Measurements from ENCODE around the gene OR2T2. TPM values are rescaled to one million over a fixed set of nuclear protein-coding genes. Genes with fewer than 3 reads are reported as not detected.
"Not testable (repeated sequence)": the region's sequence is repeated elsewhere in the genome, so short reads cannot be mapped to it uniquely, and the experiment has no call there.

OR2T2 gene
- total and polyA plus RNA-seq, 9 of the 15 experiments (the other 6 are each of a cell fraction or from before 2014, with no cell fraction given), result not detected

DNA sequence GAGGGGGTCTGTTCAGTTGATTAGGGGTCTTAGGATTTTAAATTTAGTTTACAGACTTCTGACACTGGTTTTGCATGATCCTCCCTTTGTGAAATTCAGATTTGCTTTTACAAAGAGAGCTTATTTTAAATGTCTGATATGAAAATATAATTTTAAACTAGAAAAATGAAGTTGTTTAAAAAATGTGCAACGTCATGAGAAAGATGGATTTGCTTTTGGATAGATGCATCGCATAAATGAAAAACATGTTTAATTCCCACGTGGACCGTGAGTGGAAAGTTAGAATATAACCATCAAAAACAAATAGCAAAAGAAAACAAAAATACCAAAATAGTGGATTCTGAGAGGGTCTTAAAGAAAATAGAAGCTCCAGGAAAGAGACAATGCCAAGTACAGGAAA is 25.7 kb downstream of the OR2T2 start (continued):
- TF ChIP-seq RCOR1 (IDR thresholded peaks at IDR 0.05; ENCODE audit: borderline replicate concordance in 1 of 2, low read depth in 2 of 2, low read length in 2 of 2) (no peak), MTA3 (IDR thresholded peaks at IDR 0.05; ENCODE audit: borderline replicate concordance) (no peak), ZNF316 (IDR thresholded peaks at IDR 0.05) (peak; percentile 51; the same call in 1 of the 2 replicates), PRMT5 (CRISPR knock-in tag; IDR thresholded peaks at IDR 0.05) (no peak), SMAD4 (CRISPR knock-in tag; conservative IDR thresholded peaks at IDR 0.05) (no peak), ZNF274 (IDR thresholded peaks at IDR 0.05; ENCODE audit: borderline replicate concordance, low read depth, low read length) (no peak), CEBPB (tag; IDR thresholded peaks at IDR 0.05) (no peak), C11orf30 (IDR thresholded peaks at IDR 0.05; ENCODE audit: low read depth) (0 out of 2 replicates have a peak, but pooled peaks have one; percentile 13), HNRNPUL1 (IDR thresholded peaks at IDR 0.05; ENCODE audit: low read length) (no peak), FOXK1 (CRISPR knock-in tag; IDR thresholded peaks at IDR 0.05; ENCODE audit: borderline replicate concordance) (no peak)
- TF ChIP-seq, protein P1, sequence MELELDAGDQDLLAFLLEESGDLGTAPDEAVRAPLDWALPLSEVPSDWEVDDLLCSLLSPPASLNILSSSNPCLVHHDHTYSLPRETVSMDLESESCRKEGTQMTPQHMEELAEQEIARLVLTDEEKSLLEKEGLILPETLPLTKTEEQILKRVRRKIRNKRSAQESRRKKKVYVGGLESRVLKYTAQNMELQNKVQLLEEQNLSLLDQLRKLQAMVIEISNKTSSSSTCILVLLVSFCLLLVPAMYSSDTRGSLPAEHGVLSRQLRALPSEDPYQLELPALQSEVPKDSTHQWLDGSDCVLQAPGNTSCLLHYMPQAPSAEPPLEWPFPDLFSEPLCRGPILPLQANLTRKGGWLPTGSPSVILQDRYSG (tag; conservative IDR thresholded peaks at IDR 0.05; ENCODE audit: low read depth), result no peak

DNA sequence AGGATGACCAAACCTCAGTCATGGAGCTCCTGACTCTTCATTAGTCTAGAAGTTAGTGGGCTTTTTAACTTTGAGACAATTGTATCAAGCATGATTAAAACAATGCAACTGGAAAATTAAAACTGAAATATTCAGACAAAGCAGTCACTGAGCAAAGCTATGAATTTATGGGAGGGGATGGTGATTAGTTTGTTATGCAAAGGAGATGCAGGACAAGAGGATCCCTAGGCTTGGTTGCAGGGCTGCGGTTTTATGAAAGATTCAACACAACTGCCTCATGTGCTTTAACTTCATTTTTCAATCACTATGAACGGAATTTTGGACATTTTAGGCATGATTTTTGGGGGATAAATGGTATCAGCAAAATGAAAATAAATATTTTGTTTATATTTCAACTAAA is 26.7 kb downstream of the OR2T2 start:
- CTCF ChIA-PET (ENCODE audit: low intra/inter-chr PET ratio); H3K27ac ChIP-seq (ENCODE audit: extremely low read depth, low read depth, low read length); H3K36me3 ChIP-seq (ENCODE audit: control insufficient read depth, insufficient read depth, low read length); H3K4me1 ChIP-seq (replicated peaks in 1 of 2; ENCODE audit: control insufficient read depth in 2 of 2, insufficient read depth in 2 of 2, low read length in 2 of 2); H3K4me2 ChIP-seq (ENCODE audit: insufficient read depth, low read length); H4K20me1 ChIP-seq (replicated peaks; ENCODE audit: control insufficient read depth, insufficient read depth, low read length); ATAC-seq; FAIRE-seq; H3K79me2 ChIP-seq (ENCODE audit: control insufficient read depth, insufficient read depth, low read length); H2AFZ ChIP-seq (ENCODE audit: low read depth, low read length); DNase-seq (ENCODE audit: extremely low read depth in 1 of 4, low spot score in 3 of 4); BruUV-seq (replicated peaks); H3K9ac ChIP-seq (ENCODE audit: insufficient read depth in 1 of 2, low read depth in 2 of 2, low read length in 2 of 2); POLR2A ChIA-PET; intact Hi-C loops (cut with micrococcal nuclease); H3K9me3 ChIP-seq (replicated peaks; ENCODE audit: control insufficient read depth, insufficient read depth, low read depth, low read length); H3K27me3 ChIP-seq (ENCODE audit: control insufficient read depth in 2 of 2, insufficient read depth in 2 of 2, low read length in 2 of 2); H3K4me3 ChIP-seq; H3K9me1 ChIP-seq (ENCODE audit: control insufficient read depth, insufficient read depth, low read length): not testable (repeated sequence)
- in situ Hi-C loops (cut with MboI), result loop anchor here (5.0 kb wide), 1 partner anchor 100 kb away; the partner anchor contains the start of gene OR2T34
- WGBS (ENCODE audit: insufficient coverage, low coverage, missing lambda C conversion rate), result 0% methylated on average over 2 of the region's 2 CpGs

DNA sequence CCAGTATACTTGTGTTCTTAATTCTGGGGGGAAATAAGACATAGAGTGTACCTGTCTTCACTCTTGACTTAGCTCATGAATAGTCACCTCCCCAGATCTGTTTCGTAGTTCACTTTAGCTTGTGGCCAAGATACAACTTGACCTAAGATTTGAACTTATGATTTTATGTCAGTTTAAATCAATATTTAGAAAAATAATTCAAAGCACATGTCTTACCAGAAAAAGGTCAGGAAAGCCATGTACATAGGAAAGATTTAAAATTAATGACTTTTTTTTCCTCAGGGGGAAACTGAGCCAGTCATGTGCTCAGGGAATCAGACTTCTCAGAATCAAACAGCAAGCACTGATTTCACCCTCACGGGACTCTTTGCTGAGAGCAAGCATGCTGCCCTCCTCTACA is 27.6 kb downstream of the OR2T2 start, which contains the start of gene OR2T3:
Gene OR2T3 (plus strand): TSS at position 301 of the 400 bp plus-strand sequence. CDS start 0 bp downstream, at position 301.
- WGBS (ENCODE audit: insufficient coverage, low coverage, missing lambda C conversion rate), result 0% methylated on average over 2 of the region's 2 CpGs
- in situ Hi-C loops (cut with MboI), result loop anchor here (5.0 kb wide), 1 partner anchor 99 kb away; the partner anchor contains the start of gene OR2T34
- H2AFZ ChIP-seq (ENCODE audit: low read depth, low read length); intact Hi-C loops (cut with micrococcal nuclease); H3K4me3 ChIP-seq; POLR2A ChIA-PET; FAIRE-seq; H3K9me3 ChIP-seq (replicated peaks; ENCODE audit: control insufficient read depth, insufficient read depth, low read depth, low read length); H3K9ac ChIP-seq (ENCODE audit: insufficient read depth in 1 of 2, low read depth in 2 of 2, low read length in 2 of 2); H3K27me3 ChIP-seq (ENCODE audit: control insufficient read depth in 2 of 2, insufficient read depth in 2 of 2, low read length in 2 of 2); H3K9me1 ChIP-seq (ENCODE audit: control insufficient read depth, insufficient read depth, low read length); H3K4me1 ChIP-seq (replicated peaks in 1 of 2; ENCODE audit: control insufficient read depth in 2 of 2, insufficient read depth in 2 of 2, low read length in 2 of 2); DNase-seq (ENCODE audit: extremely low read depth in 1 of 4, low spot score in 3 of 4); H3K27ac ChIP-seq (ENCODE audit: extremely low read depth, low read depth, low read length); ATAC-seq; BruUV-seq (replicated peaks); H3K79me2 ChIP-seq (ENCODE audit: control insufficient read depth, insufficient read depth, low read length); H4K20me1 ChIP-seq (replicated peaks; ENCODE audit: control insufficient read depth, insufficient read depth, low read length); H3K36me3 ChIP-seq (ENCODE audit: control insufficient read depth, insufficient read depth, low read length); H3K4me2 ChIP-seq (ENCODE audit: insufficient read depth, low read length); CTCF ChIA-PET (ENCODE audit: low intra/inter-chr PET ratio): not testable (repeated sequence)

All from K562 (cell line).